ENCODE measurements around the gene NPC2.
A peak's percentile ranks its signal among the peaks of the same experiment; 100 is the strongest.
"Not testable (repeated sequence)": the region's sequence is repeated elsewhere in the genome, so short reads cannot be mapped to it uniquely, and the experiment has no call there.

The NPC2 gene

DNA sequence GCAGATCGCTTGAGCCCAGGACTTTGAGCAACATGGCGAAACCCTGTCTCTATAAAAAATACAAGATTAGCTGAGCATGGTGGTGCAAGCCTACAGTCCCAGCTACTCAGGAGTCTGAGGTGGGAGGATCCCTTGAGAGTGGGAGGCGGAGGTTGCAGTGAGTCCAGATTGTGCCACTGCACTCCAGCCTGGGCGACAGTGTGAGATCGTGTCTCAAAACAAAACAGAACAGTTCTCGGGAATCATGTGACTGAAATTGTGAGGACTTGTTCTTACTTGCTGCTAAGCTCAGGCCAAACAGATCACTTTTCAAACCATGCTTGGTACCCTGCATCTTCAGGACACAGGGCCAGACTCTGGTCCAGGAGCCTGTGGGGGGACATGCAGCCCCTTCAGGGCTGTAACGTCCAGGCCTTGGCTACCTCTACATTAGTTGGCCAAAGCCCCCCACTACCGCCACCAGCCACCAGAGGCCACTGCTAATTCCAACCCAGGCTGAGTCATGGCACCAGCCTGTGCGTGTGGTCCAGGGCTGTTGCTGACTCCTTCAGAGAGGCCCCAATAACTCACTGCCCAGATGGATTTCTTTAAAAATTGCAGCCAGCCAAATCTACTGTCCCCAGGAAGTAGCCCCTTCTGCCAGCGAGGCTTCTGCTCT lies 33.7 kb downstream of the NPC2 start:
- peak; percentile 69 for DNase-seq (ENCODE audit: extremely low spot score)
- CTCF ChIA-PET, result interaction anchor here (0.7 kb wide), 1 partner anchor 96 kb away, joined by 3 read pairs; no protein-coding TSS in a partner anchor
- no peak for TF ChIP-seq NFRKB (IDR thresholded peaks at IDR 0.05)
- no peak for TF ChIP-seq ARNT (IDR thresholded peaks at IDR 0.05)
- TF ChIP-seq FOXM1 (IDR thresholded peaks at IDR 0.05; ENCODE audit: borderline replicate concordance), result no peak
- TF ChIP-seq SUZ12 (IDR thresholded peaks at IDR 0.05), result no peak
- TF ChIP-seq HDGF (IDR thresholded peaks at IDR 0.05; ENCODE audit: borderline replicate concordance), result no peak
- no peak for TF ChIP-seq TARDBP (IDR thresholded peaks at IDR 0.05)
- no peak for TF ChIP-seq FOXK2 (IDR thresholded peaks at IDR 0.05)
- TF ChIP-seq ELF4 (IDR thresholded peaks at IDR 0.05), result no peak
- no peak for TF ChIP-seq FOXA1 (IDR thresholded peaks at IDR 0.05)
- no peak for TF ChIP-seq BHLHE40 (IDR thresholded peaks at IDR 0.05; ENCODE audit: borderline replicate concordance)
- no peak for TF ChIP-seq LEF1 (IDR thresholded peaks at IDR 0.05; ENCODE audit: borderline replicate concordance)
- TF ChIP-seq, protein P1, sequence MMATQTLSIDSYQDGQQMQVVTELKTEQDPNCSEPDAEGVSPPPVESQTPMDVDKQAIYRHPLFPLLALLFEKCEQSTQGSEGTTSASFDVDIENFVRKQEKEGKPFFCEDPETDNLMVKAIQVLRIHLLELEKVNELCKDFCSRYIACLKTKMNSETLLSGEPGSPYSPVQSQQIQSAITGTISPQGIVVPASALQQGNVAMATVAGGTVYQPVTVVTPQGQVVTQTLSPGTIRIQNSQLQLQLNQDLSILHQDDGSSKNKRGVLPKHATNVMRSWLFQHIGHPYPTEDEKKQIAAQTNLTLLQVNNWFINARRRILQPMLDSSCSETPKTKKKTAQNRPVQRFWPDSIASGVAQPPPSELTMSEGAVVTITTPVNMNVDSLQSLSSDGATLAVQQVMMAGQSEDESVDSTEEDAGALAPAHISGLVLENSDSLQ (IDR thresholded peaks at IDR 0.05), result no peak
- TF ChIP-seq ZNF384 (IDR thresholded peaks at IDR 0.05), result no peak
- POLR2A ChIA-PET, result no interaction called here

DNA sequence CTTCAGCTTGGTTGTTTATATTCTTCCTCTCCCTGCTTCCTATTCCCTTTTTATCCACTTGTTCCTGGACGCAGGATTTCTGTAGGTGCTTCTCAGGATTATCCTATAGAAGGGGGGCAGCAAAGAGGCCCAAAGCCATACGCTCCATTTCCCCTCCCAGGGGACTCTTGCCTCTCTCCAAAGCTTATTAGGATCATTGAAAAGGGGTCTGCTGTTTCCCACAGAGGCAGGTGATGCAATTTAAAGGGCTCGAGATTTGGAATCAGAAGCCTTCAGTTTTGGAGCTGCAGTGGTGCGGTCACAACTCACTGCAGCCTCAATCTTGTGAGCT lies 35.6 kb downstream of the NPC2 start:
- DNase-seq (ENCODE audit: extremely low spot score), result no peak
- ChIA-PET CTCF (interaction anchor here (0.6 to 1.2 kb wide), 3 partner anchors 10 to 23 kb away, joined by 3 read pairs; no protein-coding TSS in a partner anchor), POLR2A (interaction anchor here (1.0 kb wide), 1 partner anchor 36 kb away, joined by 5 read pairs; the partner anchor contains the start of genes ISCA2 and NPC2)
- TF ChIP-seq NFRKB (IDR thresholded peaks at IDR 0.05) (no peak), ELF4 (IDR thresholded peaks at IDR 0.05) (no peak), ZNF384 (IDR thresholded peaks at IDR 0.05) (no peak), FOXM1 (IDR thresholded peaks at IDR 0.05; ENCODE audit: borderline replicate concordance) (no peak), SUZ12 (IDR thresholded peaks at IDR 0.05) (no peak), FOXA1 (IDR thresholded peaks at IDR 0.05) (no peak), LEF1 (IDR thresholded peaks at IDR 0.05; ENCODE audit: borderline replicate concordance) (no peak)

DNA sequence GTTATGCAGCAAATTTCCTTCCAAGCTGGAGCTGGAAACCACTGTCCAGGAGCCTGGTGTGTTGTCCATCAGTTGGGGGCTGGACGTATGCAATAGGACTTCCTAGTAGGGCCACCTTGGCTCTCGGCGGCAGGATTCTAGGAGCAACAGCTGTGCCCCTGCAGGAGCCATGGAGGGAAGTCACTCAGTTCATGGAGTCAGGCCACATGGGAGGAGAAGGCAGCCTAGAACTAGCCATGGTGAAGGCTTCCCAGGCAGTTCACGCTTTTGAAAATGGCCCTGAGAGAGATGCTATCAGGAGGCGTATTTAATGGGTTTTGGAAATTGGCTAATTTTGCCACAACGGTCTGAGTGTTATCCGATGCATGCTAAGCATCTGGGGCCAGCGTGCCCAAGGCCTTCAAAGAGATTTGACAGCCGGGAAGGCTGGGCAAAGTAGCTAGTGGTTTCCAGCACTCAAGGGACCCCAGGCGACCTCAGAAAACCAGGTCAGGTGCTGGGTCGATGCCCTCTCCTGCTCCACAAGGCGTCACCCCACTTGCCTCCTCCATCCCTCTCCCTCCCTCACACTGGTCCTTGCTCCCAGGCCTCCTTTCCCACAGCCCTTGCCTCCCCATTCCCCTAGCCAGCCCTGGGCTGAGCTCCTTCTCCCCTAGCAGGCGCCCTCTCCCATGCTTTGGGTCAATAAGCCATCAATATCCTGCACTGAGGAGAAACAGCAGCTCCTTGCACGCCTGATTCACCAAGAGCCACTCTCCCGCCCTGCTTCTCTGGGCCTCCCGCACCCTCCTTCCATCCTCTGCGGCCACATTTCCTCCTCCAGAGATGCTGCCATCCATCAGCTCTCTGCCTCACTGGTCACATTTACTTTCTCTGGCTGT lies 36.2 kb downstream of the NPC2 start:
- ChIA-PET CTCF (interaction anchor here (1.0 to 1.2 kb wide), 2 partner anchors 11 to 22 kb away, joined by 3 read pairs; no protein-coding TSS in a partner anchor), POLR2A (interaction anchor here (1.0 kb wide), 1 partner anchor 36 kb away, joined by 5 read pairs; the partner anchor contains the start of genes ISCA2 and NPC2)
- TF ChIP-seq LEF1 (IDR thresholded peaks at IDR 0.05; ENCODE audit: borderline replicate concordance) (no peak), ELF4 (IDR thresholded peaks at IDR 0.05) (no peak), BHLHE40 (IDR thresholded peaks at IDR 0.05; ENCODE audit: borderline replicate concordance) (no peak), SUZ12 (IDR thresholded peaks at IDR 0.05) (no peak), TARDBP (IDR thresholded peaks at IDR 0.05) (no peak), CTBP1 (IDR thresholded peaks at IDR 0.05; ENCODE audit: borderline replicate concordance) (no peak), SP1 (IDR thresholded peaks at IDR 0.05) (no peak), L3MBTL2 (conservative IDR thresholded peaks at IDR 0.05) (no peak), HDGF (IDR thresholded peaks at IDR 0.05; ENCODE audit: borderline replicate concordance) (no peak), FOXA1 (IDR thresholded peaks at IDR 0.05) (no peak), FOXM1 (IDR thresholded peaks at IDR 0.05; ENCODE audit: borderline replicate concordance) (no peak), ARNT (IDR thresholded peaks at IDR 0.05) (no peak), NFRKB (IDR thresholded peaks at IDR 0.05) (no peak), FOXK2 (IDR thresholded peaks at IDR 0.05) (no peak), ZNF384 (IDR thresholded peaks at IDR 0.05) (no peak)
- TF ChIP-seq, protein P1 (IDR thresholded peaks at IDR 0.05), result no peak
- no peak for DNase-seq (ENCODE audit: extremely low spot score)

DNA sequence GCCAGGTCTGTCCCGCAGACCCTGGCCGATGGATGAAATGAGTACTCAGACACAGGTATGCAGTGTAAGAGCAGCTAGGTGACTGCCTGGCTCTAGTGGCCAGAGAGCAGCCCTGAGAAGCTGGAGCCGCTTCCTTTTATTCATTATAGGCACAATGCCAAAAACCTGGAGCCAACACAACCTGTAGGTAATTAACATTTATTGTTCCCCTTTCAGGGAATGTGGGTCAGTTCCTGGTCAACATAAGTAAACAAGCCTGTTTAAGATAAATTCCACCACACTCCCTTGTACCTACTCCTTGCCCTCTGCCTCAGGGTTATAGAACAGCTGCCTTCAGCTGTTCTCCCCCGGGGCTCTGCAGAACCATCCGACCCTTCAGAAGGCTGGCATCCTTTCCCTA lies 38.7 kb downstream of the NPC2 start:
- POLR2A ChIA-PET; DNase-seq (ENCODE audit: extremely low spot score): not testable (repeated sequence)
- CTCF ChIA-PET, result interaction anchor here (0.6 kb wide), 1 partner anchor 110 kb away, joined by 4 read pairs; no protein-coding TSS in a partner anchor

DNA sequence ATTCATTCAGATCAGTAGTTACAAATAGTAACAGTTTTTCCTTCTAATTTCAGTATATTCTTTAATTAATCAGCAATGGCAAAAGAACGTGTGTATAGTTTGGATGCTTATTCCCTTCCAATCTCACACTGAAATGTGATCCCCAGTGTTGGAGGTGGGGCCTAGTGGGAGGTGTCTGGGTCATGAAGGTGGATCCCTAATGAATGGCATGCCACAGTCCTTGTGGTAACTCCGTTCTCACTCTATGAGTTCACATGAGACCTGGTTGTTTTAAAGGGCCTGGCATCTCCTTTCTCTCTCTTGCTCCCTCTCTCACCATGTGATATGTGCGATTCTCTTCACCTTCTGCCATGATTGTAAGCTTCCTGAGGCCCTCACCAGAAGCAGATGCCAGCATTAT lies 48.2 kb downstream of the NPC2 start:
- ChIA-PET POLR2A (no interaction called here), CTCF (no interaction called here)
- no peak for TF ChIP-seq TARDBP (IDR thresholded peaks at IDR 0.05)
- no peak for TF ChIP-seq SP1 (IDR thresholded peaks at IDR 0.05)
- TF ChIP-seq FOXK2 (IDR thresholded peaks at IDR 0.05), result no peak
- no peak for TF ChIP-seq SUZ12 (IDR thresholded peaks at IDR 0.05)
- TF ChIP-seq FOXA1 (IDR thresholded peaks at IDR 0.05), result no peak
- TF ChIP-seq FOXM1 (IDR thresholded peaks at IDR 0.05; ENCODE audit: borderline replicate concordance), result no peak
- TF ChIP-seq ARNT (IDR thresholded peaks at IDR 0.05), result no peak
- no peak for TF ChIP-seq ZNF384 (IDR thresholded peaks at IDR 0.05)
- no peak for TF ChIP-seq CTBP1 (IDR thresholded peaks at IDR 0.05; ENCODE audit: borderline replicate concordance)
- no peak for TF ChIP-seq LEF1 (IDR thresholded peaks at IDR 0.05; ENCODE audit: borderline replicate concordance)
- TF ChIP-seq NFRKB (IDR thresholded peaks at IDR 0.05), result no peak
- TF ChIP-seq ELF4 (IDR thresholded peaks at IDR 0.05), result no peak
- TF ChIP-seq HDGF (IDR thresholded peaks at IDR 0.05; ENCODE audit: borderline replicate concordance), result no peak
- TF ChIP-seq, protein P1 (IDR thresholded peaks at IDR 0.05), result no peak
- TF ChIP-seq BHLHE40 (IDR thresholded peaks at IDR 0.05; ENCODE audit: borderline replicate concordance), result no peak
- TF ChIP-seq L3MBTL2 (conservative IDR thresholded peaks at IDR 0.05), result no peak
- DNase-seq (ENCODE audit: extremely low spot score), result no peak

Measured in HEK293T (cell line).